Hepatocyte (in vitro differentiated cells): ENCODE results near the gene TOR3A. TPM values are rescaled to one million over a fixed set of nuclear protein-coding genes. Genes with fewer than 3 reads are reported as not detected.

Source experiments
- DNase-seq: peaks from one replicate; pipeline ENCODE4 v3.0.0-alpha.2; 2016; ENCODE audit warnings: low spot score
- H2AFZ ChIP-seq: fragments of 200-600 bp; sonication (generic); 2 replicates; pipeline ENCODE4 v1.6.0; 2016; ENCODE audit warnings: antibody characterized with exemption, mild to moderate bottlenecking
- H3K27ac ChIP-seq: fragments of 200-600 bp; sonication (generic); 2 replicates; pipeline ENCODE4 v1.5.1; 2016; ENCODE audit warnings: mild to moderate bottlenecking
- H3K27me3 ChIP-seq: fragments of 200-600 bp; sonication (generic); 2 replicates; pipeline ENCODE4 v1.6.1; 2016
- H3K36me3 ChIP-seq: fragments of 200-600 bp; sonication (generic); replicated peaks from 2 replicates; pipeline ENCODE4 v1.5.1; 2016; ENCODE audit warnings: low read depth; ENCODE audit not compliant: insufficient read depth
- H3K4me1 ChIP-seq: fragments of 200-600 bp; sonication (generic); 2 replicates; pipeline ENCODE4 v1.5.1; 2016; ENCODE audit warnings: mild to moderate bottlenecking, moderate library complexity; ENCODE audit not compliant: insufficient read depth
- H3K4me2 ChIP-seq: fragments of 200-600 bp; sonication (generic); 2 replicates; pipeline ENCODE4 v1.6.0; 2016
- H3K4me3 ChIP-seq: fragments of 200-600 bp; sonication (generic); 2 replicates; pipeline ENCODE4 v1.5.1; 2016; ENCODE audit warnings: mild to moderate bottlenecking
- H3K79me2 ChIP-seq: fragments of 200-600 bp; sonication (generic); 2 replicates; pipeline ENCODE4 v1.6.0; 2017; ENCODE audit warnings: mild to moderate bottlenecking
- H3K9me2 ChIP-seq: fragments of 200-600 bp; sonication (generic); replicated peaks from 2 replicates; pipeline ENCODE4 v1.6.0; 2017; ENCODE audit warnings: mild to moderate bottlenecking; ENCODE audit not compliant: insufficient read depth
- H3K9me3 ChIP-seq: fragments of 200-600 bp; sonication (generic); 2 replicates; pipeline ENCODE4 v1.5.1; 2016; ENCODE audit warnings: low read depth, mild to moderate bottlenecking
- H4K20me1 ChIP-seq: fragments of 200-600 bp; sonication (generic); 2 replicates; pipeline ENCODE4 v1.6.0; 2016; ENCODE audit warnings: mild to moderate bottlenecking; ENCODE audit not compliant: insufficient read depth, poor library complexity, severe bottlenecking
- CTCF ChIP-seq: fragments of 200-600 bp; sonication (generic); IDR thresholded peaks from 2 replicates; pipeline ENCODE4 v1.5.1; 2016; ENCODE audit warnings: antibody characterized with exemption, mild to moderate bottlenecking; ENCODE audit not compliant: poor library complexity
- EZH2 ChIP-seq: fragments of 200-600 bp; sonication (generic); IDR thresholded peaks from 2 replicates; pipeline ENCODE4 v1.6.1; 2016; ENCODE audit warnings: antibody characterized with exemption, mild to moderate bottlenecking, borderline replicate concordance
- EZH2phosphoT487 ChIP-seq: fragments of 200-600 bp; sonication (generic); IDR thresholded peaks from one replicate; pipeline ENCODE4 v1.6.1; 2018; ENCODE audit warnings: antibody characterized with exemption, mild to moderate bottlenecking, low read depth, moderate library complexity; ENCODE audit not compliant: unreplicated experiment, severe bottlenecking
- WGBS: methylation state at CpG from one replicate; pipeline ENCODE4 v1.1.6; 2016; ENCODE audit warnings: low lambda C conversion rate; ENCODE audit errors: missing lambda C conversion rate; 5-methylcytosine and 5-hydroxymethylcytosine counted together
- polyA plus RNA-seq: library from polyadenylated mRNA; unstranded; fragments of >200 nt; fragmentation: Nextera tagmentation; extraction: Ambion mirVana; gene quantifications from 2 replicates; pipeline ENCODE4 v1.2.1, GENCODE V29; 2016
- total RNA-seq: library from RNA; depleted of rRNA; stranded (reverse); fragments of >200 nt; gene quantifications from 2 replicates; pipeline ENCODE4 v1.2.3, GENCODE V29; 2014

TOR3A gene
- total and polyA plus RNA-seq, 2 experiments from 2014 or later: 20.3 to 21.3 TPM

DNA sequence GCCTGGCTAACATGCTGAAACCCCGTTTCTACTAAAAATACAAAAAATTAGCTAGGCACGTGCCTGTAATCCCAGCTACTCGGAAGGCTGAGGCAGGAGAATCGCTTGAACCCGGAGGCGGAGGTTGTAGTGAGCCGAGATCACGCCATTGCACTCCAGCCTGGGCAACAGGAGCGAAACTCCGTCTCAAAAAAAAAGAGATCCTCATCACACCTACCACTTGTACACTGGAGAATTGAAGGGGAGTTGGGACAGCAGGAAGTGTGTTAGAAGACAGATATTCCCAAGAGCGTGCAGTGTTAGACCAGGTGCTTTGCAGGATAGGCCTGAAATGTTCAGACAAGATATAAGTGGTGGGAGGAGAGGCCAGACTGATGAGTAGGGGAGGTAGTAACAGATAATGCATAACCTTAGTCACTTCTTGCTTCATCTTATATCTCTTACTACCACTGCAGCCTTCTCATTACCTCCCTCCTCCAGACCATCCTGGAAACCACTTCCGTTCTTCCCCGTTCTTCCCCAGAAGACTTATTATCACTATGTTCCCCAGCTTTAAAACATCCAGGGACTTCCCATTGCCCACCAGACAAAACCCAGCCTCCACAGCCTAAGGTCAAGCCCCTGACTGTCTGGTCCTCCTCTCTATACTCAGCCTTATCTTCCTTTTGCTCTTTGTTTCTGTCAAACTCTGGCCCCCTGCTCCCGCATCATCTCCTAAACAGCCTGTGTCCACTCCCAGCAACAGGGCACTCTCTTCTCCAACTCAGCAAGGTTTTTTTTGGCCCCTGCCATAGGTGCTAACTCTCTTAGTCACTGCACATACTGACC is 34.8 kb upstream of the TOR3A start:
- Histone ChIP-seq H3K9me2 (no peaks in the 10 kb centered on the region), H3K4me3 (no peak overlapping the region), H2AFZ (no peak overlapping the region), H3K79me2 (peaks cover 41% of the 10 kb centered on the region), H3K4me2 (no peak overlapping the region), H3K9me3 (no peaks in the 10 kb centered on the region), H4K20me1 (no peaks in the 10 kb centered on the region), H3K27me3 (no peaks in the 10 kb centered on the region), H3K4me1 (no peaks in the 10 kb centered on the region), H3K27ac (peak overlapping the region; percentile 31), H3K36me3 (no peaks in the 10 kb centered on the region)
- no peak for TF ChIP-seq CTCF
- no peak for TF ChIP-seq EZH2phosphoT487
- no peak for TF ChIP-seq EZH2
- WGBS: 86% methylated on average over 14 of the region's 14 CpGs
- DNase-seq: no peak

DNA sequence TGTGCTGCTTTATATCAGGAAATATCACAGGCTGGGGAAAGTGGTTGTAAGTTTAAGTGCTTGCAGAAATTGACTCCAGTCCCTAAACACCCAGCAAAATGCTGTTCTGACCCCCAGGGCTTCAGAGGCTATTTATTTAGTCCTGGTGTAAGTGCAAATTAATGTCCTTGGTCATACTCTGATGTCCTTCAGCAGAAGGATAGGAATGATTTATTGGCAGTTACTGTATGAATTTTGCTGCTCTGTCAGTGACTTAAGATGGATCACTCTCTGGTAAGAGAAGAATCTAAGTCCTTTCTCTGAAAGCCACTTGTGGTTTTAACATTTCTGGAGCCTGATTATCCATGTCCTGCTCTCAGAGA is 34.3 kb upstream of the TOR3A start:
- Histone ChIP-seq H3K9me2 (no peaks in the 10 kb centered on the region), H3K4me2 (no peak overlapping the region), H3K27ac (peak overlapping the region; percentile 31), H3K36me3 (no peaks in the 10 kb centered on the region), H3K9me3 (no peaks in the 10 kb centered on the region), H4K20me1 (no peaks in the 10 kb centered on the region), H3K27me3 (no peaks in the 10 kb centered on the region), H3K4me3 (no peak overlapping the region), H2AFZ (no peak overlapping the region), H3K4me1 (no peaks in the 10 kb centered on the region), H3K79me2 (peaks cover 35% of the 10 kb centered on the region)
- no peak for TF ChIP-seq EZH2phosphoT487
- TF ChIP-seq EZH2: no peak
- no peak for TF ChIP-seq CTCF
- no peak for DNase-seq

- no peak overlapping the region for H2AFZ ChIP-seq
- H3K4me3 ChIP-seq: no peak overlapping the region
- H4K20me1 ChIP-seq: no peaks in the 10 kb centered on the region
- H3K27ac ChIP-seq: no peak overlapping the region
- H3K36me3 ChIP-seq: no peaks in the 10 kb centered on the region
- H3K79me2 ChIP-seq: peaks cover 27% of the 10 kb centered on the region
- no peaks in the 10 kb centered on the region for H3K9me2 ChIP-seq
- WGBS: 93% methylated on average over 1 of the region's 1 CpG
- no peak for DNase-seq
- TF ChIP-seq EZH2 (no peak), EZH2phosphoT487 (no peak), CTCF (no peak)
- no peaks in the 10 kb centered on the region for H3K9me3 ChIP-seq
- H3K4me1 ChIP-seq: no peaks in the 10 kb centered on the region
- H3K27me3 ChIP-seq: no peaks in the 10 kb centered on the region
- H3K4me2 ChIP-seq: no peak overlapping the region
These were observed 33.3 kb upstream of the TOR3A start for GRCh38 chr1:179048339-179049124.
